ENCODE results near the gene SLC41A3. TPM values are rescaled to one million over a fixed set of nuclear protein-coding genes. Genes with fewer than 3 reads are reported as not detected.

SLC41A3 gene
- total and polyA plus RNA-seq, 2 of the 4 experiments (the other 2 are of a cell fraction) = 30.5 to 43.5 TPM

GRCh38 chr3:126060613-126061145, 23.2 kb downstream of the SLC41A3 start:
- in situ Hi-C loops (cut with MboI; ENCODE audit: low sequenced_read_pairs) = no loop called here
- no peak for DNase-seq
- Histone ChIP-seq H3K9ac (ENCODE audit: low read depth, low read length) (no peak overlapping the region), H3K56ac (ENCODE audit: extremely low read depth, insufficient read depth, low read length) (no peak overlapping the region), H4K5ac (ENCODE audit: low read depth, low read length) (no peak overlapping the region), H2BK15ac (ENCODE audit: low read depth, low read length) (no peak overlapping the region), H3K27me3 (ENCODE audit: control insufficient read depth, insufficient read depth, low read length) (no peaks in the 10 kb centered on the region), H3K4me3 (ENCODE audit: insufficient read depth, low read depth, low read length) (no peak overlapping the region), H2BK20ac (ENCODE audit: low read depth, low read length) (no peak overlapping the region), H4K91ac (ENCODE audit: insufficient read depth, low read depth, low read length) (no peak overlapping the region), H3K9me3 (ENCODE audit: control insufficient read depth, insufficient read depth, low read length) (no peaks in the 10 kb centered on the region), H2AK9ac (replicated peaks; ENCODE audit: low read depth, low read length, poor library complexity) (no peak overlapping the region), H3K36me3 (ENCODE audit: control insufficient read depth, insufficient read depth, low read length) (no peaks in the 10 kb centered on the region), H3K4me2 (ENCODE audit: low read depth, low read length) (no peak overlapping the region), H3K9me1 (ENCODE audit: insufficient read depth, low read length) (peaks cover 9% of the 10 kb centered on the region; the same call in 1 of the 2 replicates), H2AK5ac (ENCODE audit: low read depth, low read length) (no peak overlapping the region), H2AFZ (replicated peaks; ENCODE audit: low read length, poor library complexity) (no peak overlapping the region), H2BK120ac (ENCODE audit: low read depth, low read length) (no peak overlapping the region), H3K4me1 (ENCODE audit: control insufficient read depth, insufficient read depth, low read length) (no peaks in the 10 kb centered on the region; the same call in 1 of the 2 replicates), H3K27ac (ENCODE audit: insufficient read depth, low read length) (no peak overlapping the region), H3K79me1 (ENCODE audit: low read depth in 1 of 2, low read length in 2 of 2) (0 out of 4 replicates have a peak, but pooled peaks cover 0 to 3% of the 10 kb centered on the region in 2 experiments), H2BK5ac (ENCODE audit: low read depth, low read length, poor library complexity, severe bottlenecking) (no peak overlapping the region), H3K23ac (ENCODE audit: low read depth, low read length) (no peak overlapping the region), H4K20me1 (ENCODE audit: insufficient read depth, low read length) (no peaks in the 10 kb centered on the region), H3K18ac (ENCODE audit: low read depth, low read length) (no peak overlapping the region), H4K8ac (ENCODE audit: low read depth in 2 of 2, low read length in 2 of 2) (no peak overlapping the region), H3K4ac (ENCODE audit: low read depth, low read length) (no peak overlapping the region), H3K14ac (replicated peaks; ENCODE audit: low read depth, low read length) (no peak overlapping the region)
- ChIA-PET CTCF (no interaction called here), POLR2A (ENCODE audit: unreplicated experiment) (no interaction called here)
- no peak for ATAC-seq (ENCODE audit: low read depth)
- intact Hi-C loops (cut with micrococcal nuclease) = no loop called here
- TF ChIP-seq POLR2A (IDR thresholded peaks at IDR 0.05; ENCODE audit: low read depth, low read length) (no peak), NFE2L2 (IDR thresholded peaks at IDR 0.05; ENCODE audit: low read depth, low read length) (no peak), MXI1 (IDR thresholded peaks at IDR 0.05; ENCODE audit: borderline replicate concordance, low read depth, low read length) (no peak), SMC3 (IDR thresholded peaks at IDR 0.05; ENCODE audit: low read depth, low read length) (no peak), RCOR1 (IDR thresholded peaks at IDR 0.05; ENCODE audit: insufficient replicate concordance, low read length) (no peak), RAD21 (IDR thresholded peaks at IDR 0.05; ENCODE audit: low read length) (no peak), BHLHE40 (IDR thresholded peaks at IDR 0.05; ENCODE audit: low read depth, low read length) (no peak), MAFK (IDR thresholded peaks at IDR 0.05; ENCODE audit: low read depth, low read length) (no peak), USF2 (IDR thresholded peaks at IDR 0.05; ENCODE audit: low read depth, low read length) (no peak), CTCF (conservative IDR thresholded peaks at IDR 0.05; ENCODE audit: low read depth, low read length) (no peak), CHD1 (IDR thresholded peaks at IDR 0.05; ENCODE audit: low read depth, low read length) (no peak), MAZ (IDR thresholded peaks at IDR 0.05; ENCODE audit: borderline replicate concordance, low read depth, low read length) (no peak), FOS (IDR thresholded peaks at IDR 0.05; ENCODE audit: low read depth, low read length) (no peak), CEBPB (IDR thresholded peaks at IDR 0.05; ENCODE audit: low read depth, low read length) (no peak), RFX5 (IDR thresholded peaks at IDR 0.05; ENCODE audit: low read depth, low read length) (no peak)
- TF ChIP-seq, protein P1, sequence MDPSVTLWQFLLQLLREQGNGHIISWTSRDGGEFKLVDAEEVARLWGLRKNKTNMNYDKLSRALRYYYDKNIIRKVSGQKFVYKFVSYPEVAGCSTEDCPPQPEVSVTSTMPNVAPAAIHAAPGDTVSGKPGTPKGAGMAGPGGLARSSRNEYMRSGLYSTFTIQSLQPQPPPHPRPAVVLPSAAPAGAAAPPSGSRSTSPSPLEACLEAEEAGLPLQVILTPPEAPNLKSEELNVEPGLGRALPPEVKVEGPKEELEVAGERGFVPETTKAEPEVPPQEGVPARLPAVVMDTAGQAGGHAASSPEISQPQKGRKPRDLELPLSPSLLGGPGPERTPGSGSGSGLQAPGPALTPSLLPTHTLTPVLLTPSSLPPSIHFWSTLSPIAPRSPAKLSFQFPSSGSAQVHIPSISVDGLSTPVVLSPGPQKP (IDR thresholded peaks at IDR 0.05; ENCODE audit: borderline replicate concordance, low read depth, low read length) = no peak
- no TSS peak for BruUV-seq (replicated peaks)
- dilution Hi-C loops (cut with HindIII; ENCODE audit: low sequenced_read_pairs, unreplicated experiment) = no loop called here
- WGBS, 2 experiments (ENCODE audit: extremely low coverage in 2 of 2, insufficient read length in 1 of 2) = 82% methylated on average over 4 of the region's 7 CpGs; no CpG with 5 or more reads in 1 of the 2 experiments

Data from IMR-90 (cell line).